Right kidney (tissue), 1 donor: ENCODE results near the gene MARS1.
A peak's percentile ranks its signal among the peaks of the same experiment; 100 is the strongest.

ENCODE experiments used
- DNase-seq: peaks from one replicate; pipeline ENCODE4 v3.0.0-alpha.2; 2016

MARS1 gene

DNA sequence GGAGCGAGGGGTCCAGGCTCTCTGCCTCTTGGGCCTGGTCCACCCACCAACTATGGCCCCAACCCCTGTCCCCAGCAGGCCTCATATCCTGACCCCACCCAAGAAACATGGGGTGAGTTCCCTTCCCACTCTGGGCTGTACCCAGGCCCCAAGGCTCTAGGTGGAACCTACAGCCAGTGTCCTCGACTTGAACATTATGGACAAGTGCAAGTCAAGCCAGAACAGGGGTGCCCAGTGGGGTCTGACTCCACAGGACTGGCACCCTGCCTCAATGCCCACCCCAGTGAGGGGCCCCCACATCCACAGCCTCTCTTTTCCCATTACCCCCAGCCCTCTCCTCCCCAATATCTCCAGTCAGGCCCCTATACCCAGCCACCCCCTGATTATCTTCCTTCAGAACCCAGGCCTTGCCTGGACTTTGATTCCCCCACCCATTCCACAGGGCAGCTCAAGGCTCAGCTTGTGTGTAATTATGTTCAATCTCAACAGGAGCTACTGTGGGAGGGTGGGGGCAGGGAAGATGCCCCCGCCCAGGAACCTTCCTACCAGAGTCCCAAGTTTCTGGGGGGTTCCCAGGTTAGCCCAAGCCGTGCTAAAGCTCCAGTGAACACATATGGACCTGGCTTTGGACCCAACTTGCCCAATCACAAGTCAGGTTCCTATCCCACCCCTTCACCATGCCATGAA lies 16.8 kb upstream of the MARS1 start:
- no peak for DNase-seq

DNA sequence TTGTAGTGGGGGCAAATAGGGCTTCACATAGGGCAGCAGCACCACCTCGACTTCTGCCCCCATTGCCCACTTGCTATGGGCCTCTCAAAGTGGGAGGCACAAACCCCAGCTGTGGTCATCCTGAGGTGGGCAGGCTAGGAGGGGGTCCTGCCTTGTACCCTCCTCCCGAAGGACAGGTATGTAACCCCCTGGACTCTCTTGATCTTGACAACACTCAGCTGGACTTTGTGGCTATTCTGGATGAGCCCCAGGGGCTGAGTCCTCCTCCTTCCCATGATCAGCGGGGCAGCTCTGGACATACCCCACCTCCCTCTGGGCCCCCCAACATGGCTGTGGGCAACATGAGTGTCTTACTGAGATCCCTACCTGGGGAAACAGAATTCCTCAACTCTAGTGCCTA lies 16.2 kb upstream of the MARS1 start:
- no peak for DNase-seq

DNA sequence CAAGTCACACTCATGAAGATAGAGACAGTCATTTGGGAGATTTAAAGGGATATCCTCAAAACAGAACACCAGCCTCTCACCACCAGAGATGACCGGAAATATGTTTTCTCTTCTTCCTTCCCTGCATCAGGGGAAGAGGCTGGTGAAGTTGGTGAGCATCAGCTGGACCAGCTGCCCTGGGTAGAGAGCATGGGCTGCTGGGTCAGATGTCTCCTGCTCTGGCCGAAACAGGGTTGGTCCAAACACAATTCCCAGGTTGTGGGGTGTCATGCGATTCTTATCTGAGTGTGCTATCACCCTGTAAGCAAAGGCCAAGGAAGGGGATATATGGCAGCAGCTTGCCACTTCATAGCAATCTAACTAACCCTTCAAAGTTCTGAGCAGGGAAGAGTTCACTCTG lies 15.5 kb upstream of the MARS1 start:
- DNase-seq: no peak

DNA sequence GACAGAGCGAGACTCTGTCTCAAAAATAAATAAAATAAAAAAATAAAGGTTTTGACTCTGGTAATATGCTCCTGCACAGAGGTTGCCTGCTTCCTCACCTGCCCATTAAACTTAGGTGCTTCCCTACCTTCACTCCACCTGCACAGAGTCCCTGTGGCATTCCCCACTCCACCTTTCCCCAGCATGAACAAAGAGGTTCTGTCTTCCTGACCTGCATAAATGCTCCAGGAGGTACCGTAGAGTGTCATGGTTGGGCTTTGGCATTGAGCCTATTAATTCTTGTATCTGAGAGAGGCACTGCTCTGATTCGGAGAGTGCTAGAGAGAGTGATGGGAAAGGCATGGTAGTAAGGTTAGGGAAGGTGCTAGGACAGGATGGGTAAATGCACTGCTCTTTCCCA lies 14.5 kb upstream of the MARS1 start:
- DNase-seq: no peak

DNA sequence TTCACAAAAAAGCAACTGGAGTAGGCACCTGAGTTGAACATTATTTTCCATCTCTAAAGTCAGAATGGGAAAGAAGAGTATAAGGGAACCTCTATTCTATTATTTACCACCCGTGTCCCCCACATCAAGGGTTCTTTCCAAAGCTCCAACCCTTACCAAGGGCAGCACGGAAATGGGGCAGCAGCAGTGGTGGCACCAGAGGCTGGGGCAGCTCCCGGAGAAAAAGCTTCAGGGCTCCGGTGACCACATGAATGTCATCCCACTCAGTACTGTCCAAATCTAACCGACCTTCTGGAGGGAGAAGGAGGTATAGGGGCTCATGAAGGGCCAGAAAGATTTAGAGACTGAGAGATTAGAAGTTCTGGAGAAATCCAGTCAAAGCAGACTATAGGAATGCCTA lies 14.0 kb upstream of the MARS1 start:
- DNase-seq: no peak

DNA sequence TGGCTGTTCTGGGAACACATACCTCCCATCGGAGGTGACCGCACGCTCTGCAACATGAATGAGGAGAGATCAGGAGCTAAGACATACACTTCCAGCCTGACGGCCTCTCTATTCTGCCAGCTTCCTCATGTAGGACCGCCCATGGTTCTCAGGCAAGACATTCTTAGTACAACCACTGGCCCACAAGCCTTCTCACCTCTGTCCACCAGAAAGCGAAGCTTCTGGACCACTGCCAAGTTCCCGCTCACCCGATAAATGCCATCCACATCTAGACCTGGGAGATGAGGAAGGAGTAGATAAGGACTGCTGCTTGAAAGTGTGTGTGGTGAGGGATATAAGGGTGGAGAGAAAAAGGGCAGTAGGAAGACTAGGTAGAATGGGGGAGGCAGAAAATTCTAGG lies 13.4 kb upstream of the MARS1 start:
- DNase-seq: no peak

DNA sequence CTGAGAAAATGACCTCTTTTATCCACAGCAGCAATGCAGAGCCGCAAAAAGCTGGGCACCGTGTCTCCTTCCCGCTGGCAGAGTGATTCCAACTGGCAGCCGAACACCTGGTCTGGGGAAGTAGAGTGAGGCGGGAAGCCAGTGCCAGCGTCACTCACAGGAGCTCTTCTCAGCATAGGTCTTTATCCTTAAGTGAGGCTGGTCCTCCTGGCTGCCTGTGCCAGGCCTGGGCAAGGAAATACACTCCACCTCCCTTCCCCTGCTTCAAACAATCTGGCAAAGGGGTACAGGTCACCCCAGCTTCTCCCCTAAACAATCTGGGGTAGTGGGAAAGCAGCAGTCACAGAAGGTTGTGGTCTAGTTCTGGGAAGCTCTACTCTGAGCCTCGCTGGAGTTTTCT lies 13.0 kb upstream of the MARS1 start:
- DNase-seq: no peak

DNA sequence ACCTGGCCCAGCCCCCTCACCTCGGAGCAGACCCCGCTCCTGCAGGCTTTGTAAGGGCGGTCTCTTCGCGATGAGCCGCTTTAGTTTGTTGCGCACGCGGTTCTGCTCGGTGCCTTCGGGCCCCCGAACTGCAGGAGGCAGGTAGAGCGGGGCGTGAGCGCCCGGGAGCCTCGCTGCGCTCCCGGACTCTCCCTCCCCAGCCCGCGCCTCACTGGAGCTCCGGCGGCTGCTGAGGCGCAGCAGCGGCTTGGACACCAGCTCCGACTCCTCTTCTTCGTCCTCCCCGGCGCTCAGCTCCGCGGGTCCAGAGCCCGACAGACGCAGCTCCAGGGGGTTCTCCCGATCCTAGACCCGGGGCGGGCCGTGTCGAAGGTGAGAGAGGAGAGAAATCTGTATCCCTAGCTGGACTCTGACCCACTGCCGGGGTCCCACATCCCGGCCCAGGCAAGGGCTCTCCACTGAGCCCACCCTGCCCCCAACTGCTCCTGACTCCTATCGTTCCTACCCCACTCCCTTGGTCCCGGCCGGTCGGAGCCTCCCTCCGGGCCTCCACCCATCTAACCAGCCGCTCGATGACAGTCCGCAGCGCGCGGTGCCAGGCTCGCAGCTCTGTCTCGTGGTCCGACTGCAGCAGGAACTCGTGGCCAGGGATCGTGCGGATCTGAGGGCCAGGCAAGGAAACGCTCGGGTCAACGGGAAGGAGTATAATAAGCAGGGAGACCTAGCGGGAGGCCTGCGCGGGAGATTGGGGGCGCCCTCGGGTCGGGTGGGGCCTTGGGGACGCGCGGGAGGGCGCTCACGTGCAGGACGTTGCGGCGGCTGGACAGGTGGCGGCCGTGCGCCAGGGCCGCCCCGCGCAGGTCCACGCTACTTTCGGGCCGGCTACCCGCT lies 12.4 kb upstream of the MARS1 start:
- peak; percentile 73 for DNase-seq

DNA sequence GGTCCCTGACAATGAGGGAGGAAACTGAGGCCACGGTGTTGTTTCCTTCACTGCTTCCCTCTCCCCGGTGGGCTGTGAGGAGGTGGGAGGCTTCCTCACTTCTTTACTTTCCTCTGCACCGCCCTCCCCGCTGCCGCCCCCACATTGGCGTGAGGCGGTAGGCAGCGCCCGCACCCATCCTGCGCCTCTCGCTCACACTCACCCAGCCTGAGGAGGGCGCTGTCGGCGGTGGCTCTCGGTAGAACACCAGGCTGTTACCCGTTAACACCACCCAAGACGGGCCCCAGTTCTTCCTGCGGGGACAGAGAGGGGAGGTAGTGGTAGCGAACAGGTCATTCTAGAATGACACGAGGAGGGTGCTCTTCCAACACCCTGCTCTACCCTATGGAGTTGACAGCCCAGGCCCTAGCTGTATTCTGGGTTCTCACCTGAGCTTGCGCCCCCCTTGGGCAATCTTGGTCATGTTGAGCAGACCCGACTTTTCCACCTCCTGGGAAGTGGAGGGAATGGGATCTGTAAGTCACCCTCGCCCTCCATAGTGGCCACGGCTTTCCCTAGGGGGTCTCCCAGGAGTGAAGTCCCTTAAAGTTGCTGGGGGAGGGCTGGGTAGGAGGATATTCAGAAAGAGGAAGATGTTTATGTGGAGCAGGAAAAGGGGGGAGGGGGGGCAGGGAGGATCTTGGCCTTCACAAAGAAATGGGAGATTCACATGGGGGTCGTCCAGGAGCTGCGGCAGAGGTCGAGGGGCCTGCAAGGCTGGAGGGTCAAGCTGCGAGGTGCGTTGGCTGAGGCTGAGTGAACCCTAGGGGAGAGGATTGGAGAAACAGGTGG lies 11.5 kb upstream of the MARS1 start:
- peak; percentile 33 for DNase-seq

DNA sequence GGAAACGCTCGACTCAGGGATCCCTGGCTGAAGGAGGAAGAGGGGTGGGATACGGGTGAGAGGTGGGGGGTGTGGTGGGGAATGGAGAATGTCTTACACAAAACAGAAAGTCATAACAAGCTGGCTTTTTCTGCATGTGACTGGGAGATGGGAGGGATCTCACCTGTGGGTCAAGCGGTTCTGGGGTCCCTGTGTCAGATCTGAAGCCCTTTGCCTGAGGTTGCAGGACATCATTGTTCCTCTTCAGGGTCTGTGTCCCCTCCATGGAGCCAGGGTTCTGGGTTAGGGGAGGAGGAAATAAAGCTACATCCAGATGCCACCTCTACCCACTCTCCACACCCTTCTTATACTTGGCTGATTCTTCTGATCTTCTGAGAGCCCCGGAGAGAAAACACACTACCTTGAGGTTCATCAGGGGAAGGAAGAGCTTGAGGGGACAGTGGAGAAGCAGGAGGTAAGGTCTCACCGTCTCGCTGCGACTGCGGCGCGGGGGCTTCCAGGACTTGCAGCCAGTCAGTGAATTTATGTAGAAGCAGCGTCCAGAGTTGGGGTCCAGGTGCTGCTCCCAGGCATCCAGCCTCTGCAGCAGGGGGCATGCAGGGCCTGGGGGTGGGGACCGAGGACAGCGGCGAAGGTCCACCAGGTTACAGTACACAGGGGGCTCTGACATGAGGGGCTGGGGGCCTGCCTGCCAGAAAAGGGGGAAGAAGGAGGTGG lies 10.7 kb upstream of the MARS1 start:
- DNase-seq: no peak

DNA sequence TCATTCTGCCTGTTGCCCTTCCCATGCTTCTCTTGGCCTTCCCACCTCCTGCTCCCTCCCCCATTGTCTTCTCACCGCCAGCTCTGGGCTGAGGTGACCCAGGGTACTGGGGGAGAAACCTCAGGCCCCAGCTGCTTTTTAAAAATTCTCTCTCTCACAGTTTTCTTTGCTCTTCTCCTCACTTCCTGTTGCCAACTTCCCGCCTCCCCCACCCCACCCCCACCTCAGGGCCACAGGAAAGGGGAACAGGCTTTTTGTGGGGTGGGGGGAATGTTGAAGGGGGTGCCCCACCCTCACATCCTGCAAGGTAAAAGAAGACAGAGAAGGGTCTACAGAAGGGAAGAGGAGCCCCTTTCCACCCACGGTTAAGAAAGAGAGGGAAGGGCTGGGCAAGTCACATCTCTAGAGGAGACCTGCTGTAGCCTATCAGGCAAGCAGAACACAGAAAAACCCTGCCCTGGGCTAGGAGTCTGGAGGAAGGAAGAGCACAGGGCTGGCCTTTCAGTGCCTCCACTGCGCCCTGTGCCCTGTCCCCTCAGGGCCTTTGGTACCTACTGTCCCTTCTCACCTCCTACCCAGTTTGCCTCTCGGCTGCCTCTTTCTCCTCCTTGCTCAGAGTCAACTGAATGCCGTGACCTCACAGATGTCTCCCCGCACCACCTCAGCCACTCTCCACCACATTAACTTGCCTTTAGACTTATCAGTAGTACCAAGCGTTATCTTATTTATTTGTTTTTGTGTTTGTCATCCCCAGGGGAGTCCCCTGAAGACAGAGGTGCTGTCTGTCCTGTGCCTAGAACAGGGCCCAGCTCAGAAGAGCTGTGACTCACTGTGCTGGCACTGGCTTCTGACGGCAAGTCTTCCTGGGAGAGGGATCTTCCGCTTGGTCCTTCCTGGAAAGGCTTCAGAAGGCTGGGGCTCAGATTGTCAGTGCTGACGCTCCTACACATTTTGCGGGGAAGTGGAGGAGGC lies 9.9 kb upstream of the MARS1 start:
- no peak for DNase-seq

DNA sequence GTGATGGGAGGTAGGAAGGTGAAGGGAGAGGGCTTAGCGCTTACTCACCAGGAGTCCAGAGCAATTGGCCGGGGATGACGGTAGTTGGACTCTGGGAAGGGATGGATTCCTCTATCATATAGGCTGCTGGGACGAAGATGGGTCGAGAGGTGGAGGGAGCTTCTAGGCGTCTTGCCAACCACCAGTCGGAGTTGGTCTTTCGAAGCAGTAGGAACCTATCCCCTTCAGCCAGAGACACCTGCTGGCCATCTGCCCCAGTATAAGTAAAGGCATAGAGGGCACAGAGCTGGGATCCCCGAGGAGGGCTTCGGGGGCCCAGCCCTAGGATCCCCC lies 8.9 kb upstream of the MARS1 start:
- no peak for DNase-seq

DNA sequence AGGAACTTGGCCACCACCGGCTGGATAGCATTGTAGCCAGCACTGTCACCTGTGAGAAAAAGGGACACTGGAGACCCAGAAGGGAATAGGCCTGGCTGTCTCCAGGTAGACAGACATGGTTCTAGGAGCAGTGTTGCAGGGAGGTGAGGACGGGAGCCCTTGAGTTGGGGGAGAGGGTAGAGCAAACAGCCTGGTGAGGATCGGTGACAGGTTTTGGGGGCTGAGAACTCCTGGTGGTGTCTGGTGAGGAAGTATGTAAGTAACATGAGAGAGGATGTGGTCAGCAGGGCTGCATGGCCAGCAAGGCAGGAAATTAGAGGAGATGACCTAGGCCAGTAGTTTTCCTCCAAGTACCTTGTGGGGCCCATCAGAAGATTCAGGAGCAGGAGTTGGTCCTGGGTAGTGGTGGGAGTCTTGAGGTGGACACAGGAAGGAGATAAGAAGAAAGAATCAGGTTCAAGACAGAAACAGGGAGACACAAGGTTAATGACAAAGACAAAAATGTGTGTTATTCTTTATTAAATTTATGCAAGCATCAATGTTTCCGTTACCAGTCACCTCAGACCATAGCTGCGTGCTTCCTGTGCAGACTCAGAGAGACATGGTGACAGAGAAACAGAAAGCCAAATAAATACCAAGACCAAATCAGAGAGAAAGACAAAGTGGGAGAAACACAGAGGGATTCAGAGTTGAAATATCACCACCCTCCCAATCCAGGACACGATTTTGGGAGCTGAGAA lies 8.3 kb upstream of the MARS1 start, which contains the start of gene ARHGAP9:
TSS of gene ARHGAP9 (minus strand) at position 491 of the 740 bp plus-strand sequence. CDS start at position 31, 460 bp downstream.
- no peak for DNase-seq

DNA sequence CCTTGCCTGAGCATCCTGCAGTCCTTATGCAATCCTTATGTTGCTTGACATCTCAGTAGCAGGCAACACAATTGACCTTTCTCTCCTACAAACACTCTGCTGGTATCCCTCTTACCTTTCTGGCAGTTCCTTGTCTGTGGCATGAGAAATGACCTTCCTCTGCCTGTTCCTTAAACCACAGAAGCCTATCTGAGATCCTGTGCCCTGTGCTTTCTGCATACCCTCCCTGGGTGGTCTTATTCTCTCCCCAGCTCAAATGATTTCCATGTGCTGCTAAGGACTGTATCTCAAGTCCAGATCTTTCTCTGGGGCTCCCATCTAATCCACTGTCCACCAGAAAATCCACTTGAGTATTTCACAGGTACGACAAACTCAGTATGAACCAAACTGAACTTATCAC lies 6.2 kb upstream of the MARS1 start:
- DNase-seq: no peak

DNA sequence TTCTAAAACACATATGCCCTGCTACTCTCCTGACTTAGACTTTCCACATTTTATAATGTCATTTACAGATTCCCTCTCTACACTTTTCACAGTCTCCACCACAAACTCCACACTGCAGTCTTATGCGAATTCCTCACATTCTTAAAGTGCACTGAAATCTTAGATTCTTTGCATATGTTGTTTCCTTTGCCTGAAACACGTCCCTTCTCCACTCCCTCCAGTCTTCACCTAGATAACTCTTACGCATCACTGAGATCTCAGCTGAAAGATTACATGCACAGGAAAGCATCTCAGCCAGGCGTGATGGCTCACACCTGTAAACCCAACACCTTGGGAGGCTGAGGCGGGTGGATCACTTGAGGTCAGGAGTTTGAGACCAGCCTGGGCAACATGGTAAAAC lies 4.4 kb upstream of the MARS1 start:
- DNase-seq: no peak

DNA sequence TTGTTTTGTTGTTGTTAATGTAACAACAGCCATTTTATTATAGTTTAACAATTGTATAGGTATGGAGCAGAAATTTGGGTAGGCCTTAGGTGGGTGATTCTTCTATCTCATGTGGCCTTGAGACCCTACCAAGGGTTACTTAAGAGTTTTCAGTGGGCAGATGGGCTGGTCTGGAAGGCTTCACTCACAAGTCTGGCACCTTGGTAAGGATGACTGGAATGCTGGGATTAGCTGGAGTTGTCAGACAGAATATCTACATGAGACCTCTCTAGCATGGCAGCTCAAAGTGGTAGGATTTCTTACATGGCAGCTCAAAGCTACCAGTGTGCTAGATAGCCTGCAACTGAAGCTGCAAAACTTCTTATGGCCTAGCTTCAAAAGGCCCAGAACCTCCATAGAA lies 2.2 kb upstream of the MARS1 start:
- no peak for DNase-seq

DNA sequence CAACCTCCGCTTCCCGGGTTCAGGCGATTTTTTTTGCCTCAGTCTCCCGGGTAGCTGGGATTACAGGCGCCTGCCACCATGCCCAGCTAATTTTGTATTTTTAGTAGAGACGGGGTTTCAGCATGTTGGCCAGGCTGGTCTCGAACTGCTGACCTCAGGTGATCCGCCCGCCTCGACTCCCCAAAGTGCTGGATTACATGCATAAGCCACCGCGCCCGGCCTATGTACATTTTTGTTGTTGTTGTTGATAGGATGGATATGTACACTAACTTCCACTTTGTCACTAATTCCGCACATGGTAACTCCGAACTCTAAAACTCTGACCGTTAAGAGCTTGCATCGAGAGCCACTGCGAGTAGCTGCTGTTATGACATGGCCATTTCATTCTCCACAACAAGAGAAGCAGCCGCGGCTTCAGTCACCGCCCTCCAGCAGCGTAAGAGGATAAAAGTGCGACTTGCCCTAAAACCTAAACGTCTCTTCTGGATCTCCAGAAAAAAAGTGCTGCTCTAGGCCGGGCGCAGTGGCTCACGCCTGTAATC lies 742 bp upstream of the MARS1 start:
- no peak for DNase-seq

DNA sequence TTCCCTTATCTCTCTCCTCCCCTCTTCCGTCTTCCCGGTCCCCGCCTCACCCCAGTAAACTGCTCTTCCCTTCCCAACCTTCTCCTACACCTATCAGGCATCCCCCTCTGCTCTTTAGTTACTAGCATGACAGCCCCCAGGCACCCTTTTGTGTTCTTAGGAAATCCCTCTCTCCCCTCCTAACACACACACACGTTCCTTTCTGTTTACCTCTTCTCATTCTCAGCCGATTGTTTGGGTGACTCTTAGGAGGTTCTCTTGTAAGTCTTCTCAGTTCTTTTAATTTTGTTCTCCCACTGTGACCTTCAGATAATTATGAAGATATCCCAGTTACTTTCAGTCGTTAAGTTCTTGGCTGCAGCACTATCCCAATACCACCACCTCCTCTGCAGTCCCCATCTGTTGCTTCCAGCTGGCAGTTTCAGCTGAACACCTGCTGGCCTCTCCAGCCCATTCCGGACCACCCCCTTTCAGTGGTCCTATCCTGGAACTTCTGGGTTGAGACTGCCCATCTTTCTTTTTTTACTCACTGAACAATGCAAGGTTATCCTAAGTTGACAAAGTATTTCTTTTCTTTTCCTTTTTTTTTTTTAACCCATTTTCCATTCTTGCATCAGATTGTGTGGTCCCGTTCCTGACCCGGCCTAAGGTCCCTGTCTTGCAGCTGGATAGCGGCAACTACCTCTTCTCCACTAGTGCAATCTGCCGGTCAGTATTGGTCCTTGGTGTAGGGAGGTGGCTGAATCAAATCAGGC lies 711 bp downstream of the MARS1 start:
- no peak for DNase-seq

DNA sequence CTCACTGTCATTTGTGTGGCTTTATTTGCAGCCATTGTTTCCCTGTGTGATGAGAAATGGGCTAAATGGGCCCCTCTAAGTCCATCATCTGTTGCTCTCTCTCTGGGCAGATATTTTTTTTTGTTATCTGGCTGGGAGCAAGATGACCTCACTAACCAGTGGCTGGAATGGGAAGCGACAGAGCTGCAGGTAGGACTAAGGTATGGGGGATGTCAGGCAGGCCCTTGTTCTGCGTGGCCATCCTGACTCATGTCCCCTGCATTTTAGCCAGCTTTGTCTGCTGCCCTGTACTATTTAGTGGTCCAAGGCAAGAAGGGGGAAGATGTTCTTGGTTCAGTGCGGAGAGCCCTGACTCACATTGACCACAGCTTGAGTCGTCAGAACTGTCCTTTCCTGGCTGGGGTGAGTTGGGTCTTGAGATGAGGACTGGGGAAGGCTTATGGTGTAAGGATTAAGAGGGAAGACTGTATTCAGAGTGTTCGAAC lies 1.3 kb downstream of the MARS1 start:
- no peak for DNase-seq
